ENCODE data around the gene OTOGL.

GRCh38 chr12:80321653-80322052 lies 222.3 kb downstream of the OTOGL start:
- no peak for TF ChIP-seq CTCF (IDR thresholded peaks at IDR 0.05)
- TF ChIP-seq POLR2A (IDR thresholded peaks at IDR 0.05): no peak
- no peak for TF ChIP-seq POLR2AphosphoS5 (IDR thresholded peaks at IDR 0.05)

Measured in breast epithelium (tissue), 3 donors.